ENCODE results near the gene XIRP2.

GRCh38 chr2:167237478-167237877, 349.2 kb downstream of the XIRP2 start:
- no peak for TF ChIP-seq CTCF (IDR thresholded peaks at IDR 0.05 in 4 of 5, conservative IDR thresholded peaks at IDR 0.05 in 1 of 5)
- no peak for TF ChIP-seq POLR2A (IDR thresholded peaks at IDR 0.05)
